C1 segment of cervical spinal cord (tissue), 14 donors: ENCODE data around the gene NFKB2.

Source experiments
- DNase-seq, 14 donors: peaks; one replicate each; lab custom pipeline; 2025; lab: John Stamatoyannopoulos, UW

NFKB2 gene

GRCh38 chr10:102395400-102396316 is at the start of gene NFKB2:
TSS of gene NFKB2 (plus strand) at chr10:102395705. CDS start at chr10:102395960, 255 bp downstream.
- peak in 12 of 14 donors; percentile 16 to 84 (median 60) for DNase-seq

DNA sequence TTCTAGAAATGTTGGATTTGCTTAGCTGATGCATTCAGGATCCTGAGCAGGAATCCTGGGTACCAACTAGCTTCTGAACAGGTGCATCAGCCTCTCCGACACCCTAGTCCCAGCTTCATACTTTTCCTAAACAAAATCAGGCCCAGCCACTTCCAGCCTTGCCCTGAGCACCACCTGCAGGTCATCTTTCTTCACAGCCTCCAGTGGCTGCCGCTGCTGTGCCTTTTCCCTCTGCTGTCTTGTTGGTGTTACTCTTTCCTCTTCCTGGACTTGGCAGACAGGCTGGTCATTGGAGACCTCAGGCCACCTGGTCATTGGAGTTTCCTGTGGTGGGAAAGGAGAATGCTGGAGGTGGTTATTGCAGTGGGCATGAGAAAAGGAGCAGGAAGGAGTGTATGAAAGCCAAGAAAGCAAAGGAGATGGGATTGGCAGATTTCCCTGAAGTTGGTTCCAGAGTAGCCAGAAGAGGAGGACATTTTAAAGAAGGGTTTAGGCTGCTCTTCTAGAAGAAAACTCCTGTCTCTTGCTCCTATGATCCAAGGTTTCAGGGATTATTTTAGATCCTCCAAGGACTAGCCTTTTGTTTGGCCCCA is 48.2 kb upstream of the NFKB2 start:
- DNase-seq: peak in 3 of 14 donors; percentile 4 to 8 (median 6)

DNA sequence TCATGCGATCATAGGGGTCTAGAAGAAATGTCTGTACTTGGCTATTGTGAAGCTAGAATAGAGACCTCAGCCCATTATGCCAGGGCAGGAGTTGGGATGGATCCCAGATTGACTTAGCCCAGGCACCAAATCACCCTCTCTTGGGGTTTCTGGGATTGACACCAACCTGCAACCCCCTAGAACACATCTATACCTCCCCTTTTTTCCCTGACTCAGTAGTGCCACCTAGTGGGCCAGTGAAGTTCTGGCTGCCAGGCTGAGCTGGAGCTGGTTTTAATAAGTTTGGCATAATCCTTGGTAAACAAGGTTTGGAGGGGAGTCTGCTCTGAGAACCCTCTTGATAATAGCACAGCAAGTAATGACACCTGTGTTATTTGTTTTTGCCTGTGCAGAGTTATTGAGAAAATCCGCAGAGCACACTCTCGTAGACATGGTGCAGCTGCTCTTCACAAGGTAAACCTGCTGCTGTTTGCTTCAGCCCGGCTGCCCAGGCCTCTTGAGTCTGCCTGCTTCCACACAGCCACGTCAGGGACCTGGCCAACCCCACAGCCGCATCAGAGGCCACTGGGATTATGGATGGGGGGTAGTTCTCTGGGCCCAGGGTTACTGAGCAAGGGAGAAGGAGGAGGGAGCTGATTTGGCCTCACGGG is 43.3 kb upstream of the NFKB2 start:
- peak in 10 of 14 donors; percentile 1 to 29 (median 9) for DNase-seq

DNA sequence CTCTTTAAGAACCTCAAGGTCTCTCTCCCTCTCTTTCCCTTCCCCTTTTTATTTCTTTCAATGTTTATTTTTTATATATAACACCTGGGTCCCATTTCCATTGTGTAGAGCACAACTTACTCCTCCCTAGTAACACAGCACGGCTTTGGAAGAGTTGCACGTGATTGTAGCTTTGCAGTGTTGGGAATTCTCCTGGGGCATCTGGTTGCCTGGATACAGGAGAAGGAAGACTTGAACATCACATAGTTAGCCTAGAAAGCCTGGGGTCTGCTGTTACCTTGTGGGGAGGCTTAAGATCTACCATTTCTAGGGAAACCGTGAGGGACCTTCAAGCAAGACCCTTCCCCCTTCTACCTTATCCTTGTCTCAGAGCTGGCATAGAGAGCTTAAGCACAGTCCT is 41.1 kb upstream of the NFKB2 start:
- no peak for DNase-seq

GRCh38 chr10:102358712-102359382 is 36.7 kb upstream of the NFKB2 start:
- DNase-seq: no peak

DNA sequence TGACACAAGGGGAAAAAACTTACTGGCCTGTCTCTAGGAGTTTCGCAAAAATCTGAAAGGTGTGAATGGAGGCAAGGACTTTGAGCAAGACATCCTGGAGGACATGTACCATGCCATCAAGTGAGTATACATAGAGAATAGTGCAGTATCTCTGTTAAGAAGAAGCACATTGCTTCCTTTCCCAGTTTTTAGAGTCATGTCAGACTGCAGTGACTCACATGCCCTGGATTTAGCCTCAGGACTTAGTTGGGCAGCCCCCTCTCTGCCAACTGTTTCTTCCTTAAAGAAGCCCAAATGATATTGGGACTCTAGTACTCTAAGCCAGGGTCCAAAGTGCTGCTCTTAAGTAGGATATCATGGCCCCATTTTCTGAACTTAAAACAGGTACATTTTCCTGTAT is 28.1 kb upstream of the NFKB2 start:
- no peak for DNase-seq

GRCh38 chr10:102368077-102368476 is 27.4 kb upstream of the NFKB2 start:
- DNase-seq: no peak

DNA sequence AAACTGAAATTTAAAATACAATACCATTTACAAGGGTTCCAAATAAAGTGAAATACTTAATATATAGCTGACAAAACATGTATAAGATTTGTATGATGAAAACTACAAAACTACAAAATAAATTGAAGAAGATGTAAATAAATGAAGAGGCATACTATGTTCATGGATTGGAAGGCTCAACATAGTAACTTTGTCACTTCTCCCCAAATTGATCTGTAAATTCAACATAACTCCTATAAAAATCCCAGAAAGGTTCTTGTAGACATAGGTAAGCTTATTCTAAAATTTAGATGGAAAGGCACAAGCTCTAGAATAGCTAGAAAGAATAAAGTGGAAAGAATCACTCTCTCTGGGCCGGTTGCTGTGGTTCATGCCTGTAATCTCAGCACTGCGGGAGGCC is 24.2 kb upstream of the NFKB2 start:
- DNase-seq: no peak

- DNase-seq: no peak
Observed at GRCh38 chr10:102375250-102375649, 20.3 kb upstream of the NFKB2 start.

GRCh38 chr10:102375867-102376266 is 19.6 kb upstream of the NFKB2 start:
- no peak for DNase-seq

- no peak for DNase-seq
Observed at GRCh38 chr10:102376901-102377300, 18.6 kb upstream of the NFKB2 start.

- DNase-seq: no peak
Observed at GRCh38 chr10:102379383-102379782, 16.1 kb upstream of the NFKB2 start.

- DNase-seq: no peak
Observed at GRCh38 chr10:102381983-102382382, 13.5 kb upstream of the NFKB2 start.

GRCh38 chr10:102382871-102383270 is 12.6 kb upstream of the NFKB2 start:
- DNase-seq: no peak

- no peak for DNase-seq
Observed at GRCh38 chr10:102384053-102384452, 11.5 kb upstream of the NFKB2 start.

GRCh38 chr10:102384606-102385429 is 10.7 kb upstream of the NFKB2 start:
- DNase-seq: no peak

DNA sequence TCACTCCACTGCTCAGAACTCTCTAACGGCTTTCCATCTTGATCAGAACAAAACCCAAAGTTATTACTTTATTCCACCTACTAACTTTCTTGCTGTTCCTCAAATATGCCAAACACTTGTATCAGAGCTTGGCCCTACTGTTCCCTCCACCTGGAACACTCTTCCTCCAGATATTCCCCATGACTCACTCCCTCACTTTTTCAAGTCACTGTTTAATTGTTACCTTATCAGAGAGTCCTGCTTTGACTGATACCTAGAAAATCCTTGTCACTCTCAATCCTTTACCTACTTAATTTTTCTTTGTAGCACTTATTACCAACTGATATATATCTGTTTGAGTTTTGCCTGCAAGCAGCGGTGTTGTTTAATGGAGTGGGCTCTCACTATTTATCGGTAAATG is 5.6 kb upstream of the NFKB2 start:
- no peak for DNase-seq

DNA sequence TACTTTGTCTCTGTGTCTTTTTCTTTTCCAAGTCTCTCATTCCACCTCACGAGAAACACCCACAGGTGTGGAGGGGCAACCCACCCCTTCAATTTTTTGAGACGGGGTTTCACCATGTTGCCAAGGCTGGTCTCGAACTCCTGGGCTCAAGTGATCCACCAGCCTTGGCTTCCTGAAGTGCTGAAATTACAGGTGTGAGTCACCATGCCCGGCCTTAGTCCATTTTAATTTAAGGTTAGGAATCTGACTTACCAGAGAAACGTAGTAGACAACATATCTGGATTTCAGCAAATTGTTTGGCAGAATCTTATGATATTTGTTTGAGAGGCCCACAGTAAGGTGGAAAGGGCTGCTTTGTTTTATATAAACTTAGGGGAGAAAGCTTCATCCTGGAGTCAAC is 3.2 kb upstream of the NFKB2 start:
- no peak for DNase-seq

DNA sequence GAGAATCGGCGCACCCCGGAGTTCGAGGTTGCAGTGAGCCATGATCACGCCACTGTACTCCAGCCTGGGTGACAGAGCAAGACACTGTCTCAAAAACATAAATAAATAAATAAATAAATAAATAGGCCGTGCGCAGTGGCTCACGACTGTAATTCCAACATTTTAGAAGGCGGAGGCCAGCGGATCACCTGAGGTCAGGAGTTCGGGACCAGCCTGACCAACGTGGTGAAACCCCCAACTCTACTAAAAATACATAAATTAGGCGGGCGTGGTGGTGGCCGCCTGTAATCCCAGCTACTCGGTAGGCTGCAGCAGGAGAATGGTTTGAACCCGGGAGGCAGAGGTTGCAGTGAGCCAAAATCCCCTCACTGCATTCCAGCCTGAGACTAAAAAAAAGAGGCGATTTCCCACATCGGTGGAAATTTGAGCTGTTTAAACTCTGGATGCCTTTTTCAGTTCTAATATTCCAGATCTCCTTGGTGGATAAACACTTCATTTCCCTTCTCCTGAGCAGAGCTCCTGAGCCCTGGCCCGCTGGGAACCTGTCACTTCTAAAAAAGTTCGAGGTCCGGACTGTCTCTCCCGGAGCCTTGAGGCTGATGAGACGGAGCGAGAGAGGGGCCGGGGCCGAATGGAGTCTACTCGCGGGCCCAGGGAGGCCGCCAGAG is 2.0 kb upstream of the NFKB2 start:
- no peak for DNase-seq

GRCh38 chr10:102394079-102394800 is 1.3 kb upstream of the NFKB2 start:
- DNase-seq: peak; percentile 45 to 96 (median 86)
